GM12878 (cell line): ENCODE measurements around the gene KAZN. TPM values are rescaled to one million over a fixed set of nuclear protein-coding genes. Genes with fewer than 3 reads are reported as not detected.
A peak's percentile ranks its signal among the peaks of the same experiment; 100 is the strongest.

Source experiments
- ATAC-seq: fragments of 200-7000 bp; cut with Tn5 transposase; 3 replicates; pipeline ENCODE4 v1.9.1; 2020; ENCODE audit warnings: mild to moderate bottlenecking, moderate library complexity
- BruUV-seq: library from RNA; stranded (reverse); fragments of 400-500 nt; replicated peaks from 2 replicates; lab custom pipeline; 2021; lab: Mats Ljungman, UMichigan
- CTCF ChIA-PET: fragments of 300-600 bp; sonication (Branson Sonifier 250); formaldehyde crosslinking; extraction: SDS; loops from one replicate; lab custom pipeline; 2021; ENCODE audit warnings: inconsistent platforms; lab: Yijun Ruan, JAX
- POLR2A ChIA-PET: fragments of 350-600 bp; formaldehyde crosslinking; extraction: SDS; loops from one replicate; lab custom pipeline; 2021; ENCODE audit warnings: inconsistent platforms; lab: Charles Lee
- RAD21 ChIA-PET: fragments of 300-600 bp; sonication (Branson Sonifier 250); formaldehyde crosslinking; loops from one replicate; lab custom pipeline; 2023; ENCODE audit warnings: antibody characterized with exemption; ENCODE audit not compliant: unreplicated experiment; lab: Charles Lee
- SMC1A ChIA-PET: fragments of 300-600 bp; sonication (Branson Sonifier 250); formaldehyde crosslinking; loops from one replicate; lab custom pipeline; 2023; ENCODE audit not compliant: unreplicated experiment, uncharacterized antibody; lab: Charles Lee
- DNase-seq: peaks from one replicate; pipeline ENCODE4 v3.0.0-alpha.2; 2011; ENCODE audit warnings: low read depth, low spot score
- FAIRE-seq: peaks from 3 replicates; lab custom pipeline; 2011; peaks lifted over from hg19 to GRCh38; lab: Jason Lieb, UNC
- H2AFZ ChIP-seq: 2 replicates; pipeline ENCODE4 v1.6.0; 2011; ENCODE audit warnings: low read depth, low read length, control low read depth; ENCODE audit not compliant: control insufficient read depth
- H3K27ac ChIP-seq: 2 replicates; pipeline ENCODE4 v1.5.1; 2011; ENCODE audit warnings: control low read depth; ENCODE audit not compliant: control insufficient read depth, insufficient read depth
- H3K27me3 ChIP-seq, 2 experiments: replicated peaks in 1 of 2; 2 replicates each; pipeline versions ENCODE4 v1.6.0 to v1.6.1; 2011; ENCODE audit warnings: low read length in 1 of 2; ENCODE audit not compliant: control insufficient read depth in 2 of 2, insufficient read depth in 2 of 2
- H3K36me3 ChIP-seq, 2 experiments: 2 replicates each; pipeline ENCODE4 v1.5.1; 2011; ENCODE audit warnings: low read length in 1 of 2; ENCODE audit not compliant: control insufficient read depth in 2 of 2, insufficient read depth in 2 of 2
- H3K4me1 ChIP-seq: 2 replicates; pipeline ENCODE4 v1.6.1; 2011; ENCODE audit warnings: mild to moderate bottlenecking, low read length, moderate library complexity, mixed read lengths; ENCODE audit not compliant: control insufficient read depth, insufficient read depth
- H3K4me2 ChIP-seq: 2 replicates; pipeline ENCODE4 v1.6.0; 2011; ENCODE audit warnings: control low read depth; ENCODE audit not compliant: control insufficient read depth, insufficient read depth
- H3K4me3 ChIP-seq: fragments of 200-600 bp; sonication (generic); 2 replicates; pipeline ENCODE4 v1.5.1; 2016
- H3K79me2 ChIP-seq: 2 replicates; pipeline ENCODE4 v1.6.0; 2011; ENCODE audit warnings: low read length; ENCODE audit not compliant: control insufficient read depth, insufficient read depth
- H3K9ac ChIP-seq: 2 replicates; pipeline ENCODE4 v1.8.0; 2011; ENCODE audit warnings: low read length, control low read depth, mixed read lengths; ENCODE audit not compliant: control insufficient read depth, insufficient read depth
- H3K9me3 ChIP-seq: replicated peaks from 3 replicates; pipeline ENCODE4 v1.5.1; 2011; ENCODE audit warnings: mild to moderate bottlenecking, low read length; ENCODE audit not compliant: control insufficient read depth, insufficient read depth
- H4K20me1 ChIP-seq: 2 replicates; pipeline ENCODE4 v1.6.0; 2011; ENCODE audit not compliant: control insufficient read depth, insufficient read depth
- BHLHE40 ChIP-seq, 2 experiments: fragments of 450-650 bp in 1 of 2; IDR thresholded peaks; 2 replicates each; pipeline ENCODE4 v1.6.1; 2011 to 2017; ENCODE audit warnings: low read depth in 2 of 2, borderline replicate concordance in 1 of 2, improper control_type of control experiment in 1 of 2, low read length in 1 of 2, mild to moderate bottlenecking in 1 of 2
- POLR2A ChIP-seq: IDR thresholded peaks from 2 replicates; pipeline ENCODE4 v1.6.1; 2011; ENCODE audit warnings: low read depth, mild to moderate bottlenecking, low read length
- POU2F2 ChIP-seq: IDR thresholded peaks from 3 replicates; pipeline ENCODE4 v1.6.1; 2011; ENCODE audit warnings: low read depth, mild to moderate bottlenecking, low read length, borderline replicate concordance
- RBBP5 ChIP-seq: fragments of 200-600 bp; sonication (generic); conservative IDR thresholded peaks from 2 replicates; pipeline ENCODE4 v1.6.1; 2016
- SPI1 ChIP-seq: IDR thresholded peaks from 2 replicates; pipeline ENCODE4 v1.6.1; 2011; ENCODE audit warnings: low read depth, mild to moderate bottlenecking, low read length, moderate library complexity, borderline replicate concordance; ENCODE audit not compliant: insufficient read depth
- WGBS: methylation state at CpG from one replicate; pipeline ENCODE4 v1.1.6; 2016; ENCODE audit warnings: low lambda C conversion rate; ENCODE audit not compliant: insufficient replicate concordance, insufficient coverage; ENCODE audit errors: missing lambda C conversion rate; 5-methylcytosine and 5-hydroxymethylcytosine counted together
- in situ Hi-C: fragments of 300-500 bp; cut with MboI; formaldehyde crosslinking; loops from 9 replicates; pipeline ENCODE4 v1.14.3; 2018; ENCODE audit warnings: mixed read lengths
- intact Hi-C: fragments of 100-400 bp; cut with micrococcal nuclease; formaldehyde crosslinking; loops from one replicate; pipeline ENCODE4 v1.14.2; 2022; ENCODE audit not compliant: unreplicated experiment
- polyA plus RNA-seq, 11 experiments: library from polyadenylated mRNA; depleted of rRNA in 4 of 11; unstranded in 6 of 11; stranded (reverse) in 5 of 11; fragments of >200 nt; fragmentation: Nextera tagmentation in 4 of 11; fragmentation: Illumina TruSeq in 1 of 11; extraction: Ambion mirVana in 4 of 11; extraction: Trizol in 1 of 11; gene quantifications; 1 replicate in 1 of 11; 2 replicates in 10 of 11; pipeline versions ENCODE4 v1.2.1 to v1.2.3, GENCODE V29; 2011 to 2016; ENCODE audit warnings: inconsistent platforms in 2 of 11, missing spikeins in 2 of 11, low read depth in 1 of 11
- total RNA-seq, 4 experiments: library from RNA; depleted of rRNA in 3 of 4; stranded (reverse); fragments of >200 nt in 3 of 4; fragmentation: Illumina TruSeq in 1 of 4; extraction: Trizol in 1 of 4; gene quantifications; 2 replicates each; pipeline versions ENCODE4 v1.2.1 to v1.2.3, GENCODE V29; 2013 to 2021

KAZN gene
- total and polyA plus RNA-seq, 10 of the 15 experiments (the other 5 are each of a cell fraction or from before 2014, with no cell fraction given), result 0.72 to 4.0 (median 1.2) TPM

DNA sequence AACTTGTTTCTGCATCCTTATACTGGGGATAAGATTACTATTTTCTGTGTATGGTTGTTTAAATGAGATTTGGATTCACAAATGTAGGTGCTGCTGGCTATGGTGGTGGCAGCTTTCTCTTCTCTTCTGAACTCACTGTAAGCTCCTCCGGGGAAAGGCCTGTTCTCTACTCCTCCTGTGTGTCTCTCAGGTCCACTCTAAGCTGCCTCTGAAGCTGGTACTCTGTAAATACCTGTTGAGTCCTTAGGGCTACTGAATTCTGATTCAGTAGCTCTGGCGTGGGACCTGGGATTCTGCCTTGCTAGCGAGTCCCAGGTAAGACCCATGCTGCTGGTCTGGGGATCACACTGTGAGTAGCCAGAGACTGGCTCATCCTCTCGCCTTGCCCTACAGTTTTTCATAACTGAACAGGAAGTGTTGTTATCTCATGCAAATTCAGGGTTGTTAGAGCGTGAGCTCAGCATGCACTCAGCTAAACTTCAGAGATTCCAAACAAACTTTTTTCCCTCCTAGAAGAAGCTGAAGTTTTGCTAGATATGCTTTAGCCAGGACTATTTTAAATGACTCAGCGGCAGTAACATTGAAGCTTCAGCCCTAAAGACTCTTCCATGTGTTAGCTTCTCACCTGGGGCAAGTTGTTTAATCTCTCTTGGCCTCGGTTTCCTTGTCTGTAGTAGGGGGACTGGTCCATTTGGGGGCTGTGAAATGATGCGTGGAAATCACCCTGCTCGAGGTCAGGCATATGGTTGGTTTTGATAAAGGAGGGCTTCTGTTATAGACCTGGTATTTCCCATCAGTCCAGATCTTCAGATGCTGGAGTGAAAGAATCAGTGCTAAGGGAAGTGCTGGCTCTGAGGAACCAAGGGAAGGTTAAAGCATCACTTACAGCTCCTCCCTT is 283.5 kb downstream of the KAZN start:
- Histone ChIP-seq H3K9me3 (no peaks in the 10 kb centered on the region; the same call in 2 of the 3 replicates), H3K4me3 (no peak overlapping the region), H3K27me3 (peaks cover 0 to 3% of the 10 kb centered on the region in 2 experiments; a peak in 1 of 4 replicates), H3K9ac (no peak overlapping the region), H4K20me1 (no peaks in the 10 kb centered on the region), H3K36me3 (no peaks in the 10 kb centered on the region), H3K79me2 (no peaks in the 10 kb centered on the region), H3K4me2 (peak overlapping the region; percentile 7; the same call in 1 of the 2 replicates), H3K27ac (no peak overlapping the region), H3K4me1 (peaks cover 8% of the 10 kb centered on the region), H2AFZ (peak overlapping the region; percentile 42)
- no TSS peak for BruUV-seq
- in situ Hi-C loops (no loop called here), intact Hi-C loops (no loop called here)
- 3% methylated on average over 9 of the region's 9 CpGs for WGBS
- DNase-seq (peak; percentile 40), FAIRE-seq (peak; percentile 86), ATAC-seq (peak; percentile 92)
- SMC1A ChIA-PET, result interaction anchor here (2.7 kb wide), 1 partner anchor 19 kb away, joined by 8 read pairs; no protein-coding TSS in a partner anchor
- CTCF ChIA-PET, result interaction anchor here (0.9 to 1.6 kb wide), 4 partner anchors 9 to 146 kb away, joined by 3 to 5 read pairs (median 4); no protein-coding TSS in a partner anchor
- POLR2A ChIA-PET, result no interaction called here
- TF ChIP-seq RBBP5 (no peak), POU2F2 (peak; percentile 91; the same call in 2 of the 3 replicates), BHLHE40 (IDR thresholded peaks at IDR 0.05; ENCODE audit: borderline replicate concordance in 1 of 2, low read depth in 2 of 2, low read length in 1 of 2) (0 out of 4 replicates have a peak, but pooled peaks have one; percentile 17 to 38), POLR2A (peak; percentile 35; the same call in 1 of the 2 replicates), SPI1 (peak; percentile 33; the same call in 1 of the 2 replicates)
- RAD21 ChIA-PET, result no interaction called here
